MCF 10A (cell line): Measurements from ENCODE around the gene INAFM2. TPM values are rescaled to one million over a fixed set of nuclear protein-coding genes. Genes with fewer than 3 reads are reported as not detected.

ENCODE experiments used
- total RNA-seq: library from RNA; stranded (reverse); gene quantifications from 2 replicates; pipeline ENCODE4 v1.2.3, GENCODE V29; 2022

Gene INAFM2
- total RNA-seq, 1 experiment from 2014 or later: 15.7 TPM

Other genes with a start within 250 kb of the INAFM2 start
- gene BMF, start 214.8 kb upstream of the INAFM2 start, total RNA-seq: 0.17 TPM in 1 of 2 replicates, not detected in the other
- 24.4 and 30.9 TPM in 2 replicates for gene BUB1B, start 162.6 kb upstream of the INAFM2 start, total RNA-seq
- 9.3 and 9.5 TPM in 2 replicates for gene PAK6, start 84.6 kb upstream of the INAFM2 start, total RNA-seq
- gene ANKRD63, start 40.6 kb upstream of the INAFM2 start, total RNA-seq: not detected in 2 replicates
- 0.15 and 0.84 TPM in 2 replicates for gene PLCB2, start 15.8 kb upstream of the INAFM2 start, total RNA-seq
- gene CCDC9B, start 17.2 kb downstream of the INAFM2 start, total RNA-seq: 36.0 and 45.3 TPM in 2 replicates
- not detected in 2 replicates for gene PHGR1, start 27.3 kb downstream of the INAFM2 start, total RNA-seq
- gene DISP2, start 34.5 kb downstream of the INAFM2 start, total RNA-seq: 1.8 and 2.1 TPM in 2 replicates
- gene KNSTRN, start 59.0 kb downstream of the INAFM2 start, total RNA-seq: 35.2 and 47.4 TPM in 2 replicates
- 53.8 and 61.6 TPM in 2 replicates for gene IVD, start 82.1 kb downstream of the INAFM2 start, total RNA-seq
- gene BAHD1, start 117.3 kb downstream of the INAFM2 start, total RNA-seq: 14.9 and 15.1 TPM in 2 replicates
- gene CHST14, start 147.3 kb downstream of the INAFM2 start, total RNA-seq: 5.8 and 7.3 TPM in 2 replicates
- 17.9 and 18.1 TPM in 2 replicates for gene CCDC32, start 241.3 kb downstream of the INAFM2 start, total RNA-seq
- gene RPUSD2, start 245.6 kb downstream of the INAFM2 start, total RNA-seq: 13.4 and 13.9 TPM in 2 replicates